ENCODE data around the gene NELFA. TPM values are rescaled to one million over a fixed set of nuclear protein-coding genes. Genes with fewer than 3 reads are reported as not detected.

The NELFA gene
- total RNA-seq, 1 donor from 2014 or later: 39.6 TPM

GRCh38 chr4:1968686-1969295 is 40.0 kb downstream of the NELFA start:
- Mint-ChIP-seq H3K9me3 (ENCODE audit: unreplicated experiment) (peaks cover 6% of the 10 kb centered on the region), H3K4me3 (ENCODE audit: unreplicated experiment) (no peak overlapping the region), H3K36me3 (ENCODE audit: unreplicated experiment) (peaks cover 9% of the 10 kb centered on the region), H3K27me3 (ENCODE audit: unreplicated experiment) (peaks cover 3% of the 10 kb centered on the region), H3K4me1 (ENCODE audit: low read depth, unreplicated experiment) (peaks cover 4% of the 10 kb centered on the region), H3K27ac (ENCODE audit: unreplicated experiment) (no peak overlapping the region)
- no peak for TF ChIP-seq CTCF (IDR thresholded peaks at IDR 0.05; ENCODE audit: partially characterized antibody, unreplicated experiment)
- no peak for DNase-seq

- Mint-ChIP-seq H3K36me3 (ENCODE audit: unreplicated experiment) (peaks cover 13% of the 10 kb centered on the region), H3K4me1 (ENCODE audit: low read depth, unreplicated experiment) (peaks cover 7% of the 10 kb centered on the region), H3K27ac (ENCODE audit: unreplicated experiment) (no peak overlapping the region), H3K4me3 (ENCODE audit: unreplicated experiment) (peak overlapping the region; percentile 44), H3K27me3 (ENCODE audit: unreplicated experiment) (no peaks in the 10 kb centered on the region), H3K9me3 (ENCODE audit: unreplicated experiment) (peaks cover 5% of the 10 kb centered on the region)
- TF ChIP-seq CTCF (IDR thresholded peaks at IDR 0.05; ENCODE audit: partially characterized antibody, unreplicated experiment): no peak
- DNase-seq: no peak
These were observed 41.1 kb downstream of the NELFA start for GRCh38 chr4:1967512-1968149.

- peaks cover 13% of the 10 kb centered on the region for H3K36me3 Mint-ChIP-seq (ENCODE audit: unreplicated experiment)
- no peak overlapping the region for H3K27ac Mint-ChIP-seq (ENCODE audit: unreplicated experiment)
- no peak for TF ChIP-seq CTCF (IDR thresholded peaks at IDR 0.05; ENCODE audit: partially characterized antibody, unreplicated experiment)
- H3K9me3 Mint-ChIP-seq (ENCODE audit: unreplicated experiment): peaks cover 5% of the 10 kb centered on the region
- no peaks in the 10 kb centered on the region for H3K27me3 Mint-ChIP-seq (ENCODE audit: unreplicated experiment)
- no peak overlapping the region for H3K4me3 Mint-ChIP-seq (ENCODE audit: unreplicated experiment)
- H3K4me1 Mint-ChIP-seq (ENCODE audit: low read depth, unreplicated experiment): peaks cover 6% of the 10 kb centered on the region
- no peak for DNase-seq
These were observed 43.8 kb downstream of the NELFA start for GRCh38 chr4:1964971-1965370.

- peaks cover 5% of the 10 kb centered on the region for H3K9me3 Mint-ChIP-seq (ENCODE audit: unreplicated experiment)
- H3K27me3 Mint-ChIP-seq (ENCODE audit: unreplicated experiment): no peaks in the 10 kb centered on the region
- DNase-seq: no peak
- H3K36me3 Mint-ChIP-seq (ENCODE audit: unreplicated experiment): peaks cover 13% of the 10 kb centered on the region
- H3K4me1 Mint-ChIP-seq (ENCODE audit: low read depth, unreplicated experiment): peaks cover 4% of the 10 kb centered on the region
- no peak for TF ChIP-seq CTCF (IDR thresholded peaks at IDR 0.05; ENCODE audit: partially characterized antibody, unreplicated experiment)
- no peak overlapping the region for H3K4me3 Mint-ChIP-seq (ENCODE audit: unreplicated experiment)
- no peak overlapping the region for H3K27ac Mint-ChIP-seq (ENCODE audit: unreplicated experiment)
These were observed 44.3 kb downstream of the NELFA start for GRCh38 chr4:1964443-1964842.

- H3K27me3 Mint-ChIP-seq (ENCODE audit: unreplicated experiment): no peaks in the 10 kb centered on the region
- peaks cover 13% of the 10 kb centered on the region for H3K36me3 Mint-ChIP-seq (ENCODE audit: unreplicated experiment)
- H3K9me3 Mint-ChIP-seq (ENCODE audit: unreplicated experiment): peaks cover 6% of the 10 kb centered on the region
- H3K4me1 Mint-ChIP-seq (ENCODE audit: low read depth, unreplicated experiment): peaks cover 11% of the 10 kb centered on the region
- no peak for TF ChIP-seq CTCF (IDR thresholded peaks at IDR 0.05; ENCODE audit: partially characterized antibody, unreplicated experiment)
- no peak overlapping the region for H3K27ac Mint-ChIP-seq (ENCODE audit: unreplicated experiment)
- DNase-seq: no peak
- no peak overlapping the region for H3K4me3 Mint-ChIP-seq (ENCODE audit: unreplicated experiment)
These were observed 45.8 kb downstream of the NELFA start for GRCh38 chr4:1962980-1963379.

All from glutamatergic neuron (in vitro differentiated cells).